Upper lobe of right lung (tissue), 1 donor: ENCODE data around the gene KRT40. TPM values are rescaled to one million over a fixed set of nuclear protein-coding genes. Genes with fewer than 3 reads are reported as not detected.

Experiments used
- ATAC-seq: fragments of 200-7000 bp; cut with Tn5 transposase; one replicate; pipeline ENCODE4 v1.9.1; 2020; ENCODE audit warnings: mild to moderate bottlenecking, moderate library complexity
- DNase-seq: peaks from one replicate; pipeline ENCODE4 v3.0.0-alpha.2; 2020
- H3K27ac ChIP-seq: fragments of 200-600 bp; one replicate; pipeline ENCODE4 v1.8.0; 2022
- H3K27me3 ChIP-seq: fragments of 200-600 bp; one replicate; pipeline ENCODE4 v1.8.0; 2022; ENCODE audit warnings: mild to moderate bottlenecking
- H3K36me3 ChIP-seq: fragments of 200-600 bp; one replicate; pipeline ENCODE4 v1.8.0; 2022
- H3K4me1 ChIP-seq: fragments of 200-600 bp; one replicate; pipeline ENCODE4 v1.8.0; 2022
- H3K4me3 ChIP-seq: fragments of 200-600 bp; one replicate; pipeline ENCODE4 v1.8.0; 2022; ENCODE audit warnings: mild to moderate bottlenecking
- H3K9me3 ChIP-seq: fragments of 200-600 bp; one replicate; pipeline ENCODE4 v1.8.0; 2022
- intact Hi-C: fragments of 100-400 bp; cut with DNase I; formaldehyde crosslinking; loops from one replicate; pipeline ENCODE4 v1.11.0; 2022
- total RNA-seq: library from RNA; stranded (reverse); fragmentation: NEBNext Ultra II Directional; extraction: Animal tissue kit (Norgen Biotek cat#: 25700); gene quantifications from one replicate; pipeline ENCODE4 v1.2.1, GENCODE V29; 2021
- TF ChIP-seq, protein P1 (sequence below): fragments of 200-600 bp; IDR thresholded peaks from one replicate; pipeline ENCODE4 v1.8.0; 2022; ENCODE audit warnings: antibody characterized with exemption
- donor health status: DM: no; HTN: yes; CAD: no; lungs with severe emphysema.

The KRT40 gene
- total RNA-seq, 1 donor from 2014 or later = not detected

DNA sequence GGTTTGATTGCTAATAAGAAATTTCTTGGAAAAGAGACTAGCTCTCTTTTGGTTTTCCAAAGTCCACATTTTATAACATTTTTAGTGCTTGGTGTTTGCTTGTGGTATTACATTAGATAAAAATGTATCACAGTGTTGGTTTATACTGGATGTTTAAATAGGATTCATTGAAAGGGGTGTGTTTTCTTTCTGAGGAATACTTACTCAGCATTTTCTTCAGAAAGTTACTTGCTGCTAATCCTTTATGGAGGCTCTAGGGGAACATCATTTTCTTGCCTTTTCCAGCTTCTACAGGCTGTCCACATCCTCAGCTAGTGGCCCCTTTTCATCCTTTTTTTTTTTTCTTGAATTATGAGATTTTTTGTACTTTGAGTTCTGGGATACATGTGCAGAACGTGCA is 16.5 kb downstream of the KRT40 start:
- DNase-seq = no peak
- intact Hi-C loops = no loop called here
- ATAC-seq = no peak
- Histone ChIP-seq H3K4me3 (no peak overlapping the region), H3K27ac (no peak overlapping the region), H3K4me1 (no peaks in the 10 kb centered on the region), H3K9me3 (no peaks in the 10 kb centered on the region), H3K36me3 (no peaks in the 10 kb centered on the region), H3K27me3 (no peaks in the 10 kb centered on the region)
- TF ChIP-seq, protein P1, sequence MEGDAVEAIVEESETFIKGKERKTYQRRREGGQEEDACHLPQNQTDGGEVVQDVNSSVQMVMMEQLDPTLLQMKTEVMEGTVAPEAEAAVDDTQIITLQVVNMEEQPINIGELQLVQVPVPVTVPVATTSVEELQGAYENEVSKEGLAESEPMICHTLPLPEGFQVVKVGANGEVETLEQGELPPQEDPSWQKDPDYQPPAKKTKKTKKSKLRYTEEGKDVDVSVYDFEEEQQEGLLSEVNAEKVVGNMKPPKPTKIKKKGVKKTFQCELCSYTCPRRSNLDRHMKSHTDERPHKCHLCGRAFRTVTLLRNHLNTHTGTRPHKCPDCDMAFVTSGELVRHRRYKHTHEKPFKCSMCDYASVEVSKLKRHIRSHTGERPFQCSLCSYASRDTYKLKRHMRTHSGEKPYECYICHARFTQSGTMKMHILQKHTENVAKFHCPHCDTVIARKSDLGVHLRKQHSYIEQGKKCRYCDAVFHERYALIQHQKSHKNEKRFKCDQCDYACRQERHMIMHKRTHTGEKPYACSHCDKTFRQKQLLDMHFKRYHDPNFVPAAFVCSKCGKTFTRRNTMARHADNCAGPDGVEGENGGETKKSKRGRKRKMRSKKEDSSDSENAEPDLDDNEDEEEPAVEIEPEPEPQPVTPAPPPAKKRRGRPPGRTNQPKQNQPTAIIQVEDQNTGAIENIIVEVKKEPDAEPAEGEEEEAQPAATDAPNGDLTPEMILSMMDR = no peak

GRCh38 chr17:40966848-40967247 is 17.3 kb downstream of the KRT40 start, which contains the start of gene KRT39:
Gene KRT39, minus strand, starts transcription at chr17:40966948. Its CDS starts 92 bp downstream, at chr17:40966856.
- DNase-seq (no peak), ATAC-seq (no peak)
- Histone ChIP-seq H3K27ac (no peak within 1 kb of the TSS), H3K36me3 (no peaks in the 10 kb centered on the region), H3K4me3 (no peak within 1 kb of the TSS), H3K4me1 (no peaks in the 10 kb centered on the region), H3K27me3 (no peaks in the 10 kb centered on the region), H3K9me3 (no peaks in the 10 kb centered on the region)
- TF ChIP-seq, protein P1 = no peak
- intact Hi-C loops = no loop called here

- TF ChIP-seq, protein P1 = peak; percentile 70
- no peaks in the 10 kb centered on the region for H3K4me1 ChIP-seq
- H3K9me3 ChIP-seq = no peaks in the 10 kb centered on the region
- intact Hi-C loops = no loop called here
- peak; percentile 81 for ATAC-seq
- DNase-seq = no peak
- no peaks in the 10 kb centered on the region for H3K27me3 ChIP-seq
- no peak overlapping the region for H3K27ac ChIP-seq
- no peaks in the 10 kb centered on the region for H3K36me3 ChIP-seq
- H3K4me3 ChIP-seq = no peak overlapping the region
Measured at GRCh38 chr17:40963838-40964237, 20.3 kb downstream of the KRT40 start.

- Histone ChIP-seq H3K4me3 (no peak overlapping the region), H3K4me1 (no peaks in the 10 kb centered on the region), H3K27ac (no peak overlapping the region), H3K9me3 (no peaks in the 10 kb centered on the region), H3K36me3 (no peaks in the 10 kb centered on the region), H3K27me3 (no peaks in the 10 kb centered on the region)
- ATAC-seq (no peak), DNase-seq (no peak)
- intact Hi-C loops = no loop called here
- TF ChIP-seq, protein P1 = no peak
Measured at GRCh38 chr17:40962059-40962561, 22.0 kb downstream of the KRT40 start.

- no peak for ATAC-seq
- no peak overlapping the region for H3K4me3 ChIP-seq
- no peaks in the 10 kb centered on the region for H3K27me3 ChIP-seq
- no peak overlapping the region for H3K27ac ChIP-seq
- no peak for DNase-seq
- H3K4me1 ChIP-seq = no peaks in the 10 kb centered on the region
- no peaks in the 10 kb centered on the region for H3K9me3 ChIP-seq
- intact Hi-C loops = no loop called here
- TF ChIP-seq, protein P1 = no peak
- H3K36me3 ChIP-seq = no peaks in the 10 kb centered on the region
Measured at GRCh38 chr17:40961591-40961990, 22.5 kb downstream of the KRT40 start.

GRCh38 chr17:40960144-40960543 is 24.0 kb downstream of the KRT40 start:
- TF ChIP-seq, protein P1 = no peak
- ATAC-seq (peak; percentile 53), DNase-seq (no peak)
- Histone ChIP-seq H3K36me3 (no peaks in the 10 kb centered on the region), H3K4me3 (peak overlapping the region; percentile 15), H3K27ac (no peak overlapping the region), H3K9me3 (no peaks in the 10 kb centered on the region), H3K27me3 (no peaks in the 10 kb centered on the region), H3K4me1 (no peaks in the 10 kb centered on the region)
- intact Hi-C loops = no loop called here
